Tibial artery (tissue), 4 donors: Measurements from ENCODE around the gene NKX2-3.

ENCODE experiments used
- DNase-seq, 2 donors: peaks; one replicate each; pipeline ENCODE4 v3.0.0-alpha.2; 2019
- H3K27ac ChIP-seq, 2 donors: fragments of 200-600 bp; sonication (generic) in 1 of 2; 1 replicate in 1 of 2; 2 replicates in 1 of 2; pipeline ENCODE4 v1.5.1; 2018 to 2019; ENCODE audit warnings: mild to moderate bottlenecking in 1 of 2
- H3K27me3 ChIP-seq, 2 donors: fragments of 200-600 bp; sonication (generic) in 1 of 2; one replicate each; pipeline versions ENCODE4 v1.5.1 to v1.6.0; 2016 to 2019
- H3K36me3 ChIP-seq, 3 donors: fragments of 200-600 bp; sonication (generic) in 2 of 3; one replicate each; pipeline ENCODE4 v1.5.1; 2016 to 2019; ENCODE audit warnings: mild to moderate bottlenecking in 2 of 3
- H3K4me1 ChIP-seq, 4 donors: fragments of 200-600 bp; sonication (generic) in 2 of 4; 1 replicate in 3 of 4; 2 replicates in 1 of 4; pipeline ENCODE4 v1.5.1; 2016 to 2019
- H3K4me3 ChIP-seq, 2 donors: fragments of 200-600 bp; sonication (generic) in 1 of 2; 1 replicate in 1 of 2; 2 replicates in 1 of 2; pipeline ENCODE4 v1.5.1; 2018 to 2019; ENCODE audit warnings: mild to moderate bottlenecking in 2 of 2
- H3K9me3 ChIP-seq, 3 donors: fragments of 200-600 bp; sonication (generic) in 1 of 3; one replicate each; pipeline ENCODE4 v1.5.1; 2016 to 2019
- CTCF ChIP-seq, 2 experiments: fragments of 200-600 bp in 1 of 2; fragments of 450-650 bp in 1 of 2; IDR thresholded peaks; one replicate each; pipeline ENCODE4 v1.5.1; 2017 to 2019; ENCODE audit warnings: antibody characterized with exemption in 2 of 2, mild to moderate bottlenecking in 1 of 2, moderate library complexity in 1 of 2
- intact Hi-C: fragments of 100-400 bp; cut with DNase I; formaldehyde crosslinking; loops from one replicate; pipeline ENCODE4 v1.15.0; 2023; ENCODE audit warnings: low total_unique reads

The NKX2-3 gene

GRCh38 chr10:99582255-99582770 lies 49.6 kb downstream of the NKX2-3 start:
- H3K9me3 ChIP-seq = no peaks in the 10 kb centered on the region
- intact Hi-C loops = no loop called here
- H3K4me3 ChIP-seq = no peak overlapping the region
- no peaks in the 10 kb centered on the region for H3K36me3 ChIP-seq
- DNase-seq = no peak
- TF ChIP-seq CTCF (IDR thresholded peaks at IDR 0.05) = no peak
- no peaks in the 10 kb centered on the region for H3K4me1 ChIP-seq
- H3K27me3 ChIP-seq = peaks cover 0 to 25% of the 10 kb centered on the region in 2 donors
- no peak overlapping the region for H3K27ac ChIP-seq

- DNase-seq = no peak
- no peaks in the 10 kb centered on the region for H3K9me3 ChIP-seq
- peaks cover 0 to 20% of the 10 kb centered on the region in 2 donors for H3K27me3 ChIP-seq
- H3K4me1 ChIP-seq = no peaks in the 10 kb centered on the region
- H3K27ac ChIP-seq = no peak overlapping the region
- intact Hi-C loops = no loop called here
- no peak overlapping the region for H3K4me3 ChIP-seq
- no peak for TF ChIP-seq CTCF (IDR thresholded peaks at IDR 0.05)
- H3K36me3 ChIP-seq = no peaks in the 10 kb centered on the region
Measured at GRCh38 chr10:99583687-99584086, 50.9 kb downstream of the NKX2-3 start.
